NCI-H146 treated with DMSO at 0.1 percent for 48 hours (cell line): ENCODE results near the gene CDH4.
"Not testable (repeated sequence)": the region's sequence is repeated elsewhere in the genome, so short reads cannot be mapped to it uniquely, and the experiment has no call there.

ENCODE experiments used
- DNase-seq: peaks from one replicate; lab custom pipeline; 2025; ENCODE audit not compliant: unreplicated experiment; lab: John Stamatoyannopoulos, UW

The CDH4 gene

GRCh38 chr20:61939691-61940360 is 687.8 kb downstream of the CDH4 start:
- no peak for DNase-seq

GRCh38 chr20:61940491-61940890 is 688.4 kb downstream of the CDH4 start:
- no peak for DNase-seq

GRCh38 chr20:61940976-61941720 is 689.1 kb downstream of the CDH4 start:
- no peak for DNase-seq

- no peak for DNase-seq
Measured at GRCh38 chr20:61941721-61942405, 689.8 kb downstream of the CDH4 start.

- no peak for DNase-seq
Measured at GRCh38 chr20:61942526-61942925, 690.5 kb downstream of the CDH4 start.

- not testable (repeated sequence) for DNase-seq
Measured at GRCh38 chr20:61944967-61945366, 692.9 kb downstream of the CDH4 start.

GRCh38 chr20:61945495-61945894 is 693.4 kb downstream of the CDH4 start:
- DNase-seq = not testable (repeated sequence)

GRCh38 chr20:61948056-61948455 is 696.0 kb downstream of the CDH4 start:
- DNase-seq = not testable (repeated sequence)

GRCh38 chr20:61948586-61949362 is 696.7 kb downstream of the CDH4 start:
- DNase-seq = no peak

GRCh38 chr20:61949363-61949713 is 697.3 kb downstream of the CDH4 start:
- DNase-seq = no peak

GRCh38 chr20:61949714-61950640 is 697.9 kb downstream of the CDH4 start:
- no peak for DNase-seq

GRCh38 chr20:61950641-61951071 is 698.6 kb downstream of the CDH4 start:
- no peak for DNase-seq

GRCh38 chr20:61951695-61952533 is 699.9 kb downstream of the CDH4 start:
- DNase-seq = no peak

- DNase-seq = no peak
Measured at GRCh38 chr20:61953037-61954021, 701.3 kb downstream of the CDH4 start.

- DNase-seq = peak; percentile 93
Measured at GRCh38 chr20:61954276-61955021, 702.4 kb downstream of the CDH4 start.

- DNase-seq = peak; percentile 75
Measured at GRCh38 chr20:61955668-61956395, 703.8 kb downstream of the CDH4 start.
